Measurements from ENCODE around the gene MAN1A1.

The MAN1A1 gene

DNA sequence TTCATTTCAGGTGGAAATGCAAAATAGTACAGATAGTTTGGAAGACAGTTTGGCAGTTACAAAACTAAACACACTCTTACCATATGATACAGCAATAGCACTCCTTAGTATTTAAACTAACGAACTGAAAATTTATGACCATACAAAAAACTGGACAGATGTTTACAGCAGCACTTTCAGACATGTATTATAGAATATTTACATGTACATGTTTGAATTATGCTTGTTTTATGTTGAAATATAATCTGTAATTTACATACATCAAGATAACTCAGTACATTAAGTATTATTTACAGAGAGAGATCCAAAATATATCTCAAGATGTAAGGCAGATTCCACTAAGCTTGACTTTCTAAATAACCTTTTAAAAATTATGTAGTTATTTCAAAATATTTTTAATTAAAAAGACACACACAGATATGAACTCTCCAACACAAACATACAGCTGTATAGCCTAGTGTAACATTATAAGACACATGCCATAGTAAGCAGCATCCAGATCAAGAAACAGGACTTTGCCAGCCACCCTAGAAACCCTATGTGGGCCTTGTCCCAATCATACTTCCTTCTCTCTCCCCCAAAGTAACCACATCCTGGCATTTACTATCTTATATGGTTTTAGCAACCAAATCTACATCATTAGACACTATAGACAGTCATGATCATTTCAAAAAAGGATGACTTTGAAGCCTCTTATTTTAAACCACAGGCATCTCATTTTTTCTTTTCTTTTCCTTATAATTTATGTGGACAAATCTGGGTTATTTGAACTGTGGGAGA, 82.2 kb downstream of the MAN1A1 start:
- no peak for DNase-seq

DNA sequence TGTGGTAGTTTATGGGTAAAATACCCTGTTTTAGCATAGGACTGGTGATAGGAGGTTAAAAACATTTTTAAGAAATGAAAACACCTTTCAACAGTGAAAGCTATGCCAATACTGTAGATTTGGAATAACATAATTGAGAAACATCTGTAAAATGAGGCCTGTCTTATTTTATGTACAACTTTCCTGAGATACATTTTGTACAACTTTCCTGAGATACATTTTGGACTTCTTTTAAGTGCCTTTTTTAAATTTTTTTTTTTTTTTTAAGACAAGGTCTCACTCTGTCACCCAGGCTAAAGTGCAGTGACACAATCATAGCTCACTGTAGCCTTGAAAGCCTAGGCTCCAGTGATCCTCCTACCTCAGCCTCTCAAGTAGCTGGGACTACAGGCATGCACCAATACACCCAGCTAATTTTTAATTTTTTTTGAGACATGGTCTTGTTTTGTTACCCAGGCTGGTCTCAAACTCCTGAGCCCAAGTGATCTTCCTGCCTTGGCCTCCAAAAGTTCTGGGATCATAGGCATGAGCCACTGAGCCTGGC, 84.6 kb downstream of the MAN1A1 start:
- DNase-seq = no peak

DNA sequence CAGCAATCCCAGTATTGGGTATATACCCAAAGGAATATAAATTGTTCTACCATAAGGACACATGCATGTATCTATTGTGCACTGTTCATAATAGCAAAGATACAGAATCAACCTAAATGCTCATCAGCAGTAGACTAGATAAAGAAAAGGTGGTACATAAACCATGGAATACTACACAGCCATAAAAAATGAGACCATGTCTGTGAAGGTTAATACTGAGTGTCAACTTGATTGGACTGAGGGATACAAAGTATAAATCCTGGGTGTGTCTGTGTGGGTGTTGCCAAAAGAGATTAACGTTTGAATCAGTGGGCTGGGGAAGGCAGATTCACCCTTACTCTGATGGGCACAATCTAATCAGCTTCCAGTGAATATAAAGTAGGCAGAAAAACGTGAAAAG, 86.9 kb downstream of the MAN1A1 start:
- DNase-seq = no peak

DNA sequence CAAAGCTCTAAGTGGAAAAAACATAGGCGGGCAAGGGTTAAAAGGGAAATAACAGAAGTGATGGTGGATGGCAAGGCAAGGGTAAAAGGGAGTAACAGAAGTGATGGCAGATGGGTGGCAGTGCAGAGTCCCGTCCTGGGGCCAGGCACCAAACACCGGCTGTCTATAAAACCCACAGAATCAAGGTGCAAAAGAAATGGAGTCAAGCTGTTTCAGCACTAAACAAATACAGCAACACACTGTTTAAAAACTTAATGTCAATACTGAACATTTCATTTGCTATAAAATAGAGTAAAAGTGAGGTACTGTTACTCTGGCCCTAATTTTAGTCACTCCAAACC, 87.6 kb downstream of the MAN1A1 start:
- DNase-seq = no peak

DNA sequence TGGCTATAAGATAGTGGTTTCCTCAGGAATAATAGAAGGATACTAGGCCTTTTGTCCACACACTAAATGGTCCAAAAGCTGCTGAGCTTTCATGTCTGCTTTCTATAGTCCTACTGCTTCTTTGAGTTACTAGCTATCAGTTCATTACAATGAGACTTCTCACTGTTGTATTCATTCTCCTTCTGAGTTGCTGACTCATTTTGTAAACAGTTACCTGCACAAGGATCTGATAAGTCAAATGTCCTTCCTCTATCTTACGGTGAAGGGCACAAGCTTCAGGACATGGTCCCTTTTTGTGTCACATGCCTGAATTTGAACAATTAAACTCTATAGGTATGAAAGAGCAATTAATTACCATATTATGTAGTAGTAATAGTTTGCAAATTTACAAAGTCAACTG, 90.5 kb downstream of the MAN1A1 start:
- no peak for DNase-seq

DNA sequence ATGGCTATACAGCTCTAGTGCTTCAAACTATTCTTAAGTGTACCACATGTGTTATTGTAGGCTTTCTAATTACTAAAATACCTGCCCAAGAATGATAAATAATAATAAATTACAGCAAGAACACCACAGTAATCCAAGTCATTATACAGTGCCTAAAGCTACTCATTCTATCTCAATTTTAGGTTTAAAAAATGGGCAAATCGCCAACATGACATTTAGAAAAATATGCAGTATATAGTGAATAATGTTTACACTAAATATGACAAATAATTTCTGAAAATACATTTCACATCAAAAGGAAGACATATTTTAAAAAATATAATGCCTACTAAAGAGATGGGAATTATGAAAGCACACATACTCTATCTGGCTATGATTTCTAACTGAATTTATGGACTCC, 91.8 kb downstream of the MAN1A1 start:
- DNase-seq = no peak

DNA sequence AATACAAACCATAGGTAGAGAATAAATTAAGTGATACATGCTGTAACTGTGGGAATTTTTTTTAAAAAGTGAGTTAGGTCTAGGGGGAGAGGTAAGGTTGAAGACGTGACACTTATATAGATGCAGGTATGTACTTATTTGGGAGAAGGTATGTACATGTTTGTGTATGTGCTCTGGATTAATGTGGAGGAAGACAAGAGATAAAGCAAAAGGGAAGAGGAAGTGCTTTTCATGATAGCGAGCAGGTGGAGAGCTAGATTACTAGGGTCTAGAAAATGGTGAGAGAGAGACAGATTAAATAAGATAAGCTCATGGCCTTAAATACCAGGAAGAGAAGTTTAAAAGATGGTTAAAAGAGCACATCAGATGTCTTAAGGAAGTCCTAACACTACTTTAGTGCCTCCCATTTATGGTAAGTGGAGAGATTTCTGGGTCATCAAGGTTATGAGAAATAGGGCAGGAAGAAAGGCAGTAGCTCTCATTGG, 92.5 kb downstream of the MAN1A1 start:
- no peak for DNase-seq

DNA sequence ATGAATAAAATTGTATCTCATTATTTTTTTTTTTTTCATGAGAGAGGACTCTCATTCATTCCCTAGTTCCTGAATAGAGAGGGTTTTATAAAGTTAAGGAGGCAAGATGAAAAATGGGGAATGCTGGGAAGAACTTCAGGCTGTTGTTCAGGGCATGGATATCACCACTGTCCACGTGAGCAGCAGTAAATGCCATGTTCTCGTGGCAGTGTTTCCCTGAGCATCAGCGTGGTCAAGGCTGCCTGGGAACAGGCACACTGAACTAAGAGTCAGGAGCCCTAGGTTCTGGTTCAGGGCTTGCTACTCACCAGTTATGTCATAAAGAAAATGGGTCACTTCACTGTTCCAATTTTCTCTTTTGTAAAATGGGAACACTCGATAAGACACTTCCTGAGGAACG, 93.2 kb downstream of the MAN1A1 start:
- DNase-seq = no peak

DNA sequence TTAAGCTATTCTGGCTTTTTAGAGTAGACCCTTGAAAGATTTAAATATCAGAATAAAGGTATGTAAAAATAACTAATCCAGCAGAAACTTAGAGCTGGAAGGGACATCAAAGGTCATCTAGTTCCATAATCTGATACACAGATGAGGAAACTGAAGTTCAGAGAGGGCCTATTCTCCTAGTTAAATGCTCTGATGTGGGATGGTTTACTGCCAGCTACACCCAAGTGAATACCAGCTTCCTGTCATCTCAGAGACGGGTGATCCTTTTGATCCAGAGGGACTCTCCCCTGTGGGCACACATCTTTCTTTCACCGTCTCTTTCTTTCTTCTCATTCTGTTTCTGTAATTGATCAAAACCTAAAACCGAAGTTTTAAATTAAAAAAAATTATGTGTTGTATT, 94.1 kb downstream of the MAN1A1 start:
- no peak for DNase-seq

DNA sequence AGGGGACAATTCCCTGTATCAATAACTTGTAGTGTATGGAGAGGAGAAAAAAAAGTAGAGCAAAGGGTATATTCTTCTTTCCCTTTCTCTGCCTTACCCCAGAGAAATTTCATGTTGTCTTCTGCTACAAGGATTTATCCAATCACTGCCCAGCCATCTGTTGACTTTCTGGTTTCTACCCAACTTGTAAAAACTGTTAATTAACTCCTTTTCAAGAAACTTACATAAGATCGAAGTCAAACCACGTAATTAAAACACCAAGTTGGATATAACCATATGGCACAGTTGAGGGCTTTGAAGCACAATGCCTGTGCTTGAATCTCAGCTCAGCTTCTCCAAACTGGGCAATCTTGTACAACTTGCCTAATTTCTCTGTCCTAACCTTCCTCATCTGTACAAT, 99.5 kb downstream of the MAN1A1 start:
- DNase-seq = no peak

DNA sequence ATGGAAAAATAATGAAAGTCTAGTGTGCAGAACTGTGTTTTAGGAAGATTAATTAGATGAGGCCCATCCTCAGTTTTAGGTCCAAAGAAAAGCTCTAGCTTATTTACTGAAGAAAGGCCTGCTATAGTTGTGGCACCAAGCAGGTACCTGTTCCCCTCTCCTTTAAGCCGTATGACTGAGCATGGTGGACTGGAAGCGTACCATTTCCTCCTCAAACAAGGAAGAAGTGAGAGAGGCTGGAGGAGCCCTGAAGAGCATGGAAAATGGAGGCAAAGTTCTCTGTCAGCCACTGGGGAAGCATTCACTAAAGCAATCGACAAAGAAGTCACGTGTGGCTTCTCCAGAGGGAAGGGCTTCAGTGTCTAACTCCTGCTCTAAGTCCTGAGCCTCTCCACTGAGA, 100.2 kb downstream of the MAN1A1 start:
- no peak for DNase-seq

DNA sequence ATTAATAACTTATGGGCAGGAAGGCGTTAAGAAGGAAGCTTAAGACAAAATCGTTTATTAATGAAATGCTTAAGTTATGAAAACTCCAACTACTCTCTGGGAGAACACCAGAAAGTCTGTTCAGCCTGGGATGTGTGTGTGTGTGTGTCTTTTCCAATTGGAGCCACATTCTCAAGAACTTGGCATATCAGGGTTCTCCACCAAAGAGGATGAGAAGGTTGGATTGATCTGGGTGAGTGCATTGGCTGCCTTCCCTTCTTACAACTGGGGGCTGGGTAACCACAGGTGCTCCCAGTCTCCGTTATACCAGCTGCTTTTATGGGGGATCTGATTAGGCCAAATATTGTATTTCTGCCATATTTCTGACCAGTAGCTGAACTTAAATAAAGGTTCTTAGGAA, 102.1 kb downstream of the MAN1A1 start:
- no peak for DNase-seq

DNA sequence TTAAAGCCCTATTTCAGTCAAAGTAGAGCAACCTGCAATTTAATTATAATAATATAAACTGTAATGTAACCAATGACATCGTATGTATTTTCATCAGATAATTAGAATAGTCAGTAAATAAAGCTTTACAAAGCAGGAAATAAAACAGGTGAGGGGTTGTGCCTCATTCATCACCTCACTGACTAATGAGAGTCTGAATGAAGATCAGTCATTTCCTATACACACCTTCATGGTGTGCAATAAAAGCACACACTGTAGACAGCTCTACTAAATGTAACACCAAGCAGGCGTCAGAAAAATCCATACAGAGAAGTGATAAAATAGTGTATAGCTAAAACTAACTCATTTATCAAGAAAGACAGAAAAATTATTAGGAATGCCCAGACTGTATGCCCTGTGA, 105.9 kb downstream of the MAN1A1 start:
- no peak for DNase-seq

DNA sequence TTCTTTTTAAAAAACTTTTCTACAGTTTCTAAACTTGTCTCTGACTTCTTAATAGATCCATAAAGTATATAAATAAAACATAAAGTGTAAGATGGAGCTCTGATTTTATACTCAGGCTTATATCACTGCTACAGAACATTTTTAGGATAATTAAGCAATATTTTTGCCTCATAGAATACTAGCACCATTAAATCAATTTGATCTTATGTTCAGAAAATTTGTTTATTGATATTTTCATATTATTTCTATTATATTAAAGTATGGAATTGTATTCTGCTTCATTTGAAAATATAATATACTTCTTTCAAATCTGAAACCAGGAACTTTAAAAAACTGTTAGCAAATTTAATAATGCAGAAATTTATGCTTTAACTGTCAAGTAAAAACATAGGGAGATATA, 106.5 kb downstream of the MAN1A1 start:
- no peak for DNase-seq

DNA sequence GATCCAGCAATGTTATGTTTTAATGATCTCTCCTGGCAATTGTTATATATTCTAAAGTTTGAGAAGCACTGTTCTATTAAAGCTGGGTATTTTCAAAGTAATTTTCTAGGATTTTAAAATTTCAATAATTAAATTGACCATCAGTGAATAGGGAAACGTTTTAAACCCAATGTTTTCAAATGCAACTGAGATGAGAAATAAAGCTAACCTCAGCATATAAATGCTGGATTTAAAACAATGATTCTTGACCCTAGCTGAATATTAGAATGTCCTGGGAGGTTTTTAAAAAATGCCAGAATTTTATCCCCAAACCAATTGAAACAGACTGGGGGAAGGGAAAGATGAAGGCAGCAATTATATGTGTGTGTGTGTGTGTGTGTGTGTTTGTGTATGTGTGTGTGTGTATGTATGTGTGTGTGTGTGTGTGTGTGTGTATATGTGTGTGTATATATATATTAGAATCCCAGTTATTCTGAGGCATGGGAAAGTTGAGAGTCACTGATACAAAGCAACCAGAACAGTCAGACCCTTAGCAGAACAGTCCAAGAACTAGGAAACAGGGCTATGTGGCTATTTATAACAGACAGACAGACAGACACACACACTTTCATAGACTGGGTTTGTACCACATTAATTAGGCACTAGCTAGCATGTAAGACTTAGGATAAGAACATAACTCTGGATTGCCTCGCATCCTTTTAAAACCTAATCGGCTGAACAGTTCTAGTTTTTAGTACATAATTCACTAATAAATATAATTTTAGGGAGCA, 107.8 kb downstream of the MAN1A1 start:
- DNase-seq = no peak

DNA sequence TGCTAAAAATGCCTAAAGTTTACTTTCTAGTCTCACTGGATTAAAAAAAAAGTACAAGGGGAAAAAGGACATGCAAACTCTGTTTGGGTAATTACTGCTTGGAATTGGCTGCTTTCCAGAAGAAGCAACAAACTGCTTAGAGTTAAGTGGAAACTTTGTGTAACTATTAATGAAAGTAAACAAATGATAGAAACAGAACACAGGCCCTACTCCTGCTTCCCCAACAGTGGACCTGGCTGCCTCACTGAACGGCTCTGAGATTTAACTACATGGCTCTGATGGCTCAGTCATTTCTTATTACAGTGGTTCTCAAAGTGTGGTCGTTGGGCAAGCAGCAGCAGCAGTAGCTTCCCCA, 108.5 kb downstream of the MAN1A1 start:
- no peak for DNase-seq

DNA sequence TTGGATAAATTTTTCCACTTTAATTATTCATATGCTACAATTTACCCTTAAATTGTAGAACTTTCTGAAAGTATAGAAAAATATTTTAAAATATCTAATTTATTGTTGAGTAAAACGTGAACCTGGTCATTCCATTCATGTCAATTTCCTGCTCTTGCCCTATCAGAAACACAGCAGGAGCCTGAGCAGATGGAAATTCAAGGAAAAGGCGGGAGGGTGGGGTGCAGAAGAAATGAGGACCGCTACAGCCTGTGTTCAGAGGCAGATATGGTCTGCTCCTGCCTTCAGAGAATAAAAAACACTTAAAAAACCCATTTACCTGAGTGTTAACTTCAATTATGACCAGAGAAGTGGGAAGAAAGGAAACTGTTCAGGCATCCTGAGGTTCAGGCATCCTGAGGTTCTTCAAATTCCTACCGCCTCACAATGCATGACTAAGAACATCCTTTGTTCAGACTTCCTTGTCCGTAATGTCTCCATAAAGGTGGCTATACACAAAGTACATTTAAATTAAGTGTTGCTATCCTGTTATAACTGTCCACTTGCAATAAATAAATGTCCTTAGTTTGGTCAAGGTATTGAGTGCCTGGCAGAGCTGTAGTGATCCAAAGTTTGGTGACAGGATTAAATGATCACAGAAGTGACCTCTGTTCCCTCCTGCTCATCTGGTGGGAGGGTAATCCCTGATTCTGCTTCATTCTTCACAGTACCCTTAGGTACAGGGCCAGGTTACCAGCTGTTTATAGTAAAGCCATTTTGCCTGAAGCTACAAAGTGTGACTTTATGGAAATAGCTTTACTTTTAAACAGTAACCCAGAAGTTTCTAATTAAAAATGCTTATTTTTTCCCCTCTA, 109.1 kb downstream of the MAN1A1 start:
- DNase-seq = no peak

DNA sequence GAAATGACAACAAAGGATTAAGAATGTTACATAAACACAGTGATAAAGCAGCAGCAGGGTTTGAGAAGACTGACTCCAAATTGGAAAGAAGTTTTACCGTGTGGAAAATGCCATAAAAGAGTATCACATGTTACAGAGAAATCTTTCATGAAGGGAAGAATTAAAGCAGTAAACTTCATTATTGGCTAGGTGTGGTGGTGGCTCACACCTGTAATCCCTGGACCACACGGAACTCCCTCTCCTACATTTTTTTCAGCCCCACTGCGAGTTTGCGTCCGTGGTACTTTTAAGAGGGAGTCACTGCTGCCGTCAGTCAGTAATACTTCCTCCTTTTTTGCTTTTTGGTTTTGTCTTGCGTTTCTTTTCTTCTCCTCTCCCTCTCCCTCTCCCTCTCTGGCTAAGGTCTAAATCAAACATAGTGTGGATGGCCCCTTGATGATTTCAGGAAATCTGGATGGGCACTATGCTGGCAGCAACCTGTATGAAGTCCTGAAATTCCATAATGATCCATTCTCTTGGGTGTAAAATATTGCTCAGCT, 112.3 kb downstream of the MAN1A1 start:
- DNase-seq = no peak

DNA sequence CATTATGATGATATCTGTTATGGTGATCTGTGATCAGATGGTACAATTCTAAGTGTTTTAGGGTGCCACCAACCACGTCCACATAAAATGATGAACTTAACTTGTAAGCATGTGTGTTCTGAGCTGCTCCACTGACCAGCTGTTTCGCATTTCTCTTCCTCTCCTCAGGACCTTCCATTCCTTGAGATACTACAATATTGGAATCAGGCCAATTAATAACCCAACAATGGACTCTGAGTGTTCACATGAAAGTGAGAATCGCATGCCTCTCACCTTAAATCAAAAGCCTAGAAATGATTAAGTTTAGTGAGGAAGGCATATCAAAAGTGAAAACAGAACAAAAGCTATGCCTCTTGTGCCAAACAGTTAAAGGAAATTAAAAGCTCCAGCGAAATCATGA, 114.6 kb downstream of the MAN1A1 start:
- no peak for DNase-seq

DNA sequence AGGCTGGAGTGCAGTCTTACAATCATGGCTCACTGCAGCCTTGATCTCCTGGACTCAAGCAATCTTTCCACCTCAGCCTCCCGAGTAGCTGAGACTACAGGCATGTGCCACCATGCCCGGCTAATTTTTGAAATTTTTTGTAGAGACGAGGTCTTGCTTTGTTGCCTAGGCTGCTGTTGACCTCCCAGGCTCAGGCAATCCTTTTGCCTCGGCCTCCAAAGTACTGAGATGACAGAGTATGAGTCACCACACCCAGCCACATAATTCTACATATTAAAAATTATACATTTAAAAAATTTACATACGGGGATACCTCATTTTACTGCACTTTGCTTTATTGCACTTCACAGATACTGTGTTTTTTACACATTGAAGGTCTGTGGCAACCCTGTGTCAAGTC, 115.1 kb downstream of the MAN1A1 start:
- DNase-seq = no peak

DNA sequence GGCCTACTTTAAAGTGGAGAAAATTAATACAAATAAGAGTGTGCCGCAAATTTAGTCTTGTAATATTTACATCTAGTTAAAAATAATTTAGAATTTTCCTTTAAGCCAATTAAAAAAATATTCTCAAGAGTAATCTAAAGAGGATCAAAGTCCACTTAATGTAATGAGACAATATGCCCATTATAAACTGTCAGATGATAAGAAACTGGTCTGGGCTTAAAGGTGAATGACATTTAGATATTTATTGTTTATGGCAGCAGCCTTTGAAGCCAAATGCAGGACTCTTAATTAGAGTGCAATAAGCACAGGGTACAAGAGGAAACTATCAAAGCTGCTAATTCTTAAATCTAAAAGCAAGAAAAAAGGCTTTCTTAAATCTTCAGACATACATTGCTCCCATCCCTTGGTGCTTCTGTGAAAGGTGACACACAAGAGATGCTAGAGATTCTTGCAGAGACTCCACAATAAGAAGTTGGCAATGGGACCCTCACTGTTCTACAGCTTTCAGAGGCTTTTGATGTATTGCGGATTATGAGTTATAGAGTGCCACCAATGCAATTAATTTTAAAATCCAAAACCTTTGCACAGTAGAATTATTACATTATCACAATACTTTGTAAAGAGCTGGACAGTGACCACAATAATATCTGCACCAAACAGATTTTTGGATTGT, 116.1 kb downstream of the MAN1A1 start:
- DNase-seq = no peak

DNA sequence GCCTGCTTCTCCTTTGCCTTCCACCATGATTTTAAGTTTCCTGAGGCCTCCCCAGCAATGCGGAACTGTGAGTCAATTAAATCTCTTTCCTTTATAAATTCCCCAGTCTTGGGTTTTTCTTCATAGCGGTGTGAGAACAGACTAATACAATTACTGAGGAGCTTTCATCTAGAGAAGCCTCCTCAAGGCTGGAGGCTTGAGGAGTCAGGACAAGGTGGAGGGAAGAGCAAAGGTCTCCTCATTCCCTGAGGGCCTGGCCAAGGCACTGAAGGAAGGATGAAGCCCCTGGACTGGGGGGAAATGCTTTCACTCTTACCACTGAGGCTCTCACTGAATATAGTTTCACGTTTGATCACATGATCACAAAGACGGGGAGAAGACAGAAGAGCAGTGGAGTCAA, 118.2 kb downstream of the MAN1A1 start:
- DNase-seq = no peak

DNA sequence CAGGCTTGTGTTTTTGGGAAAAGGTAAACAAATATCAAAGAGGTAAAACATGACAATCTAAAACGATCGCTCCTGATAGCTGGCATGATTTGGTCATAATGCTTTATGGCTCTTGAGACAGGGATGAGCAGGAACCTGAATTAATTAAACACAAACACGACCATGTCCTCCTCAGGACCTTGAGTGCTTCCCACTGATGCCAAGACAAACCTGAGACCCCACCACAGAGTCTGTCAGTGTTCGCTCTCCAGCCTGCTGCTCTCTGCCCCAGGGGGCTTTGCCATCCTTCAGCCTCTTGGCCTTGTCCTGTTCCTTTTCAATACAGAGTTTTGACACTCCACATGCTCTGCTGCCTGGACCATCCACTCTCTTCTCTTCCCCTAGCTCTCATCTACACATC, 119.4 kb downstream of the MAN1A1 start:
- no peak for DNase-seq
